Neural cell (in vitro differentiated cells): Measurements from ENCODE around the gene PLA2G2E. TPM values are rescaled to one million over a fixed set of nuclear protein-coding genes. Genes with fewer than 3 reads are reported as not detected.

Experiments used
- H2AFZ ChIP-seq: fragments of 200-600, 300-800 bp; sonication (generic), shearing (Covaris generic); 2 replicates; pipeline ENCODE4 v1.6.0; 2014; ENCODE audit warnings: low read depth, mild to moderate bottlenecking, antibody characterized with exemption, low read length, moderate library complexity
- H3F3A ChIP-seq: fragments of 200-600 bp; shearing (Covaris generic); 2 replicates; pipeline ENCODE4 v1.6.1; 2016; ENCODE audit warnings: mild to moderate bottlenecking, moderate library complexity, mixed read lengths, antibody characterized with exemption, low read length; ENCODE audit not compliant: insufficient read depth, poor library complexity, severe bottlenecking
- H3K27ac ChIP-seq: fragments of 200-600, 300-800 bp; sonication (generic), shearing (Covaris generic); 2 replicates; pipeline ENCODE4 v1.5.1; 2014; ENCODE audit warnings: mild to moderate bottlenecking, low read length, moderate library complexity
- H3K27me3 ChIP-seq: fragments of 300-800, 200-600 bp; sonication (generic), shearing (Covaris generic); 2 replicates; pipeline ENCODE4 v1.6.0; 2014; ENCODE audit warnings: mild to moderate bottlenecking, low read depth, low read length, moderate library complexity; ENCODE audit not compliant: insufficient read depth
- H3K36me3 ChIP-seq: fragments of 300-800, 200-600 bp; sonication (generic), shearing (Covaris generic); 2 replicates; pipeline ENCODE4 v1.5.1; 2014; ENCODE audit warnings: mild to moderate bottlenecking, antibody characterized with exemption, low read length, moderate library complexity; ENCODE audit not compliant: insufficient read depth
- H3K4me2 ChIP-seq: fragments of 300-800, 200-600 bp; sonication (generic), shearing (Covaris generic); 2 replicates; pipeline ENCODE4 v1.6.0; 2014; ENCODE audit warnings: mild to moderate bottlenecking, low read length
- H3K4me3 ChIP-seq: fragments of 300-800, 200-600 bp; sonication (generic), shearing (Covaris generic); 2 replicates; pipeline ENCODE4 v1.5.1; 2014; ENCODE audit warnings: mild to moderate bottlenecking, low read length, moderate library complexity
- H3K79me2 ChIP-seq: fragments of 200-600 bp; shearing (Covaris generic); replicated peaks from 2 replicates; pipeline ENCODE4 v1.6.0; 2014; ENCODE audit warnings: mild to moderate bottlenecking, low read length, moderate library complexity; ENCODE audit not compliant: insufficient read depth
- H3K9ac ChIP-seq: fragments of 300-800, 200-600 bp; sonication (generic), shearing (Covaris generic); 2 replicates; pipeline ENCODE4 v1.6.1; 2016; ENCODE audit warnings: mild to moderate bottlenecking, low read length, mixed read lengths
- H3K9me2 ChIP-seq: fragments of 200-600 bp; shearing (Covaris generic); 2 replicates; pipeline ENCODE4 v1.6.1; 2016; ENCODE audit warnings: mild to moderate bottlenecking, low read length, mixed read lengths; ENCODE audit not compliant: insufficient read depth
- H3K9me3 ChIP-seq: fragments of 200-600, 300-800 bp; sonication (generic), shearing (Covaris generic); 2 replicates; pipeline ENCODE4 v1.6.1; 2016; ENCODE audit warnings: mild to moderate bottlenecking, mixed run types, low read length, moderate library complexity, mixed read lengths
- H4K20me1 ChIP-seq: fragments of 200-600 bp; shearing (Covaris generic); 2 replicates; pipeline ENCODE4 v1.6.1; 2016; ENCODE audit warnings: mild to moderate bottlenecking, mixed run types; ENCODE audit not compliant: insufficient read depth
- CTCF ChIP-seq: fragments of 450-650 bp; IDR thresholded peaks from 2 replicates; pipeline ENCODE4 v1.5.1; 2014; ENCODE audit warnings: antibody characterized with exemption, mild to moderate bottlenecking, moderate library complexity; ENCODE audit not compliant: poor library complexity, severe bottlenecking
- EP300 ChIP-seq: fragments of 450-650 bp; conservative IDR thresholded peaks from 2 replicates; pipeline ENCODE4 v1.6.1; 2014; ENCODE audit warnings: antibody characterized with exemption, mild to moderate bottlenecking, moderate library complexity; ENCODE audit not compliant: poor library complexity, severe bottlenecking
- EZH2 ChIP-seq: fragments of 200-600, 300-800 bp; shearing (Covaris generic), sonication (generic); IDR thresholded peaks from 2 replicates; pipeline ENCODE4 v1.6.1; 2014; ENCODE audit warnings: antibody characterized with exemption, low read length, borderline replicate concordance, mild to moderate bottlenecking; ENCODE audit not compliant: insufficient read depth, poor library complexity, severe bottlenecking
- MXI1 ChIP-seq: fragments of 450-650 bp; conservative IDR thresholded peaks from 2 replicates; pipeline ENCODE4 v1.6.1; 2014; ENCODE audit warnings: antibody characterized with exemption, mild to moderate bottlenecking; ENCODE audit not compliant: poor library complexity, severe bottlenecking
- POLR2AphosphoS5 ChIP-seq: IDR thresholded peaks from 2 replicates; pipeline ENCODE4 v1.6.1; 2012
- RAD21 ChIP-seq: fragments of 450-650 bp; conservative IDR thresholded peaks from 2 replicates; pipeline ENCODE4 v1.6.1; 2014; ENCODE audit warnings: antibody characterized with exemption, mild to moderate bottlenecking, moderate library complexity
- SMC3 ChIP-seq: fragments of 450-650 bp; conservative IDR thresholded peaks from 2 replicates; pipeline ENCODE4 v1.6.1; 2014; ENCODE audit warnings: antibody characterized with exemption, mild to moderate bottlenecking, moderate library complexity; ENCODE audit not compliant: poor library complexity
- TAF1 ChIP-seq: IDR thresholded peaks from 2 replicates; pipeline ENCODE4 v1.6.1; 2012; ENCODE audit warnings: low read depth
- polyA plus RNA-seq: library from polyadenylated mRNA; depleted of rRNA; stranded (reverse); fragments of >200 nt; gene quantifications from 2 replicates; pipeline ENCODE4 v1.2.3, GENCODE V29; 2014
- TF ChIP-seq, protein P1 (sequence below): IDR thresholded peaks from 2 replicates; pipeline ENCODE4 v1.6.1; 2012; ENCODE audit warnings: borderline replicate concordance

PLA2G2E gene
- polyA plus RNA-seq, 1 donor from 2014 or later, result not detected

- H4K20me1 ChIP-seq, result no peaks in the 10 kb centered on the region
- no peak for TF ChIP-seq SMC3
- TF ChIP-seq, protein P1, sequence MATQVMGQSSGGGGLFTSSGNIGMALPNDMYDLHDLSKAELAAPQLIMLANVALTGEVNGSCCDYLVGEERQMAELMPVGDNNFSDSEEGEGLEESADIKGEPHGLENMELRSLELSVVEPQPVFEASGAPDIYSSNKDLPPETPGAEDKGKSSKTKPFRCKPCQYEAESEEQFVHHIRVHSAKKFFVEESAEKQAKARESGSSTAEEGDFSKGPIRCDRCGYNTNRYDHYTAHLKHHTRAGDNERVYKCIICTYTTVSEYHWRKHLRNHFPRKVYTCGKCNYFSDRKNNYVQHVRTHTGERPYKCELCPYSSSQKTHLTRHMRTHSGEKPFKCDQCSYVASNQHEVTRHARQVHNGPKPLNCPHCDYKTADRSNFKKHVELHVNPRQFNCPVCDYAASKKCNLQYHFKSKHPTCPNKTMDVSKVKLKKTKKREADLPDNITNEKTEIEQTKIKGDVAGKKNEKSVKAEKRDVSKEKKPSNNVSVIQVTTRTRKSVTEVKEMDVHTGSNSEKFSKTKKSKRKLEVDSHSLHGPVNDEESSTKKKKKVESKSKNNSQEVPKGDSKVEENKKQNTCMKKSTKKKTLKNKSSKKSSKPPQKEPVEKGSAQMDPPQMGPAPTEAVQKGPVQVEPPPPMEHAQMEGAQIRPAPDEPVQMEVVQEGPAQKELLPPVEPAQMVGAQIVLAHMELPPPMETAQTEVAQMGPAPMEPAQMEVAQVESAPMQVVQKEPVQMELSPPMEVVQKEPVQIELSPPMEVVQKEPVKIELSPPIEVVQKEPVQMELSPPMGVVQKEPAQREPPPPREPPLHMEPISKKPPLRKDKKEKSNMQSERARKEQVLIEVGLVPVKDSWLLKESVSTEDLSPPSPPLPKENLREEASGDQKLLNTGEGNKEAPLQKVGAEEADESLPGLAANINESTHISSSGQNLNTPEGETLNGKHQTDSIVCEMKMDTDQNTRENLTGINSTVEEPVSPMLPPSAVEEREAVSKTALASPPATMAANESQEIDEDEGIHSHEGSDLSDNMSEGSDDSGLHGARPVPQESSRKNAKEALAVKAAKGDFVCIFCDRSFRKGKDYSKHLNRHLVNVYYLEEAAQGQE, result no peak
- no peak for TF ChIP-seq POLR2AphosphoS5
- TF ChIP-seq RAD21, result no peak
- no peak for TF ChIP-seq EZH2
- no peak for TF ChIP-seq EP300
- no peak for TF ChIP-seq CTCF
- TF ChIP-seq TAF1, result no peak
- no peak for TF ChIP-seq MXI1
- H3K27me3 ChIP-seq, result no peaks in the 10 kb centered on the region
- H3K9me3 ChIP-seq, result no peaks in the 10 kb centered on the region
- H3F3A ChIP-seq, result no peaks in the 10 kb centered on the region
- H3K4me3 ChIP-seq, result no peak overlapping the region
- H3K79me2 ChIP-seq, result no peaks in the 10 kb centered on the region
- H2AFZ ChIP-seq, result no peak overlapping the region
- H3K9ac ChIP-seq, result no peak overlapping the region
- no peaks in the 10 kb centered on the region for H3K9me2 ChIP-seq
- no peaks in the 10 kb centered on the region for H3K36me3 ChIP-seq
- H3K4me2 ChIP-seq, result no peak overlapping the region
- no peak overlapping the region for H3K27ac ChIP-seq
Observed at GRCh38 chr1:19925342-19926070, 2.1 kb upstream of the PLA2G2E start.

- Histone ChIP-seq H3F3A (no peaks in the 10 kb centered on the region), H3K4me3 (no peak overlapping the region), H3K36me3 (no peaks in the 10 kb centered on the region), H3K9me3 (no peaks in the 10 kb centered on the region), H3K27me3 (no peaks in the 10 kb centered on the region), H4K20me1 (no peaks in the 10 kb centered on the region), H3K27ac (no peak overlapping the region), H3K4me2 (no peak overlapping the region), H2AFZ (no peak overlapping the region), H3K9me2 (no peaks in the 10 kb centered on the region), H3K79me2 (no peaks in the 10 kb centered on the region), H3K9ac (no peak overlapping the region)
- TF ChIP-seq EZH2 (no peak), SMC3 (no peak)
Observed at GRCh38 chr1:19923953-19924346, 533 bp upstream of the PLA2G2E start.
